ENCODE results near the gene DIAPH3. TPM values are rescaled to one million over a fixed set of nuclear protein-coding genes. Genes with fewer than 3 reads are reported as not detected.

The DIAPH3 gene
- total RNA-seq, 1 experiment from 2014 or later: 27.6 TPM

- TF ChIP-seq AFF4 (CRISPR knock-in tag; IDR thresholded peaks at IDR 0.05; ENCODE audit: borderline replicate concordance) (no peak), MXD4 (CRISPR knock-in tag; IDR thresholded peaks at IDR 0.05; ENCODE audit: borderline replicate concordance) (no peak)
Measured at GRCh38 chr13:59960683-59961082, 203.0 kb downstream of the DIAPH3 start (continued).

DNA sequence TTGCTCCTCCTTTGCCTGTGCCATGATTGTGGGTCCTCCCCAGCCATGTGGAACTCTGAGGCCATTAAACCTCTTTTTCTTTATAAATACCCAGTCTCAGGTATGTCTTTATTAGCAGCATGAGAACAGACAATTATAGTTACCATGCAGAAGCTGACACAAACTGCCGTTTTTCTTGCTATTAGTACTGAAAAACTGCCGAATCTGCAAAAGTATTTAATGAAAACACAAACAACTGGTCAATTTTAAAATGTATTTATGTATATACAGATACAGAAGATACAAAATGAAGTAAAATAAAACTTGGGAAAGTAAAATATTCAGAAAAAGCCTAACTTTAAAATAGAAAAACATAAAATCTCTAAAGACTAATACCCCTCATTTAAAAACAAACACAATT lies 206.3 kb downstream of the DIAPH3 start:
- Mint-ChIP-seq H3K36me3 (peaks cover 26% of the 10 kb centered on the region), H3K4me3 (no peak overlapping the region), H3K9me3 (peaks cover 26% of the 10 kb centered on the region), H3K27ac (no peak overlapping the region), H3K27me3 (ENCODE audit: low read depth) (no peaks in the 10 kb centered on the region), H3K4me1 (no peaks in the 10 kb centered on the region)
- TF ChIP-seq NFATC4 (CRISPR knock-in tag; IDR thresholded peaks at IDR 0.05) (no peak), OVOL2 (CRISPR knock-in tag; IDR thresholded peaks at IDR 0.05; ENCODE audit: borderline replicate concordance) (no peak), CTCF (IDR thresholded peaks at IDR 0.05) (no peak), ZNF423 (CRISPR knock-in tag; IDR thresholded peaks at IDR 0.05) (no peak)
- ATAC-seq: no peak
- ChIA-PET POLR2A (no interaction called here), CTCF (no interaction called here)
- no peak for DNase-seq (ENCODE audit: low spot score)

DNA sequence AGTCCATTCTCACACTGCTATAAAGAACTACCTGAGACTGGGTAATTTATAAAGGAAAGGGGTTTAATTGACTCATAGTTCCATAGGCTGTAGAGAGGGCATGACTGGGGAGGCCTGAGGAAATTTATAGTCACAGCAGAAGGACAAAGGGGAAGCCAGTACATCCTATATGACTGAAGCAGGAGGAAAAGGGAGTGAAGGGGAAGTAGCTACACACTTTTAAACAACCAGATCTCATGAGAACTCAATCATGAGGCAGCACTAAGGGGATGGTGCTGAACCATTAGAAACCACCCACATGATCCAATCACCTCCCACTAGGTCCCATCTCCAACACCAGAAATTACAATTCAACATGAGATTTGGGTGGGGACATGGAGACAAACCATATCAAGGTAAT lies 209.1 kb downstream of the DIAPH3 start:
- DNase-seq (ENCODE audit: low spot score) (no peak), ATAC-seq (no peak)
- Mint-ChIP-seq H3K27me3 (ENCODE audit: low read depth) (no peaks in the 10 kb centered on the region), H3K27ac (no peak overlapping the region), H3K4me1 (no peaks in the 10 kb centered on the region), H3K36me3 (peaks cover 26% of the 10 kb centered on the region), H3K4me3 (no peak overlapping the region), H3K9me3 (peaks cover 22% of the 10 kb centered on the region)
- CTCF ChIA-PET: no interaction called here
- POLR2A ChIA-PET: no interaction called here
- no peak for TF ChIP-seq TEAD1 (CRISPR knock-in tag; IDR thresholded peaks at IDR 0.05)
- no peak for TF ChIP-seq TEAD4 (CRISPR knock-in tag; IDR thresholded peaks at IDR 0.05)
- no peak for TF ChIP-seq GTF2I (CRISPR knock-in tag; conservative IDR thresholded peaks at IDR 0.05)
- no peak for TF ChIP-seq ZNF396 (CRISPR knock-in tag; IDR thresholded peaks at IDR 0.05; ENCODE audit: borderline replicate concordance)
- TF ChIP-seq E2F5 (CRISPR knock-in tag; IDR thresholded peaks at IDR 0.05): no peak
- TF ChIP-seq, protein P1, sequence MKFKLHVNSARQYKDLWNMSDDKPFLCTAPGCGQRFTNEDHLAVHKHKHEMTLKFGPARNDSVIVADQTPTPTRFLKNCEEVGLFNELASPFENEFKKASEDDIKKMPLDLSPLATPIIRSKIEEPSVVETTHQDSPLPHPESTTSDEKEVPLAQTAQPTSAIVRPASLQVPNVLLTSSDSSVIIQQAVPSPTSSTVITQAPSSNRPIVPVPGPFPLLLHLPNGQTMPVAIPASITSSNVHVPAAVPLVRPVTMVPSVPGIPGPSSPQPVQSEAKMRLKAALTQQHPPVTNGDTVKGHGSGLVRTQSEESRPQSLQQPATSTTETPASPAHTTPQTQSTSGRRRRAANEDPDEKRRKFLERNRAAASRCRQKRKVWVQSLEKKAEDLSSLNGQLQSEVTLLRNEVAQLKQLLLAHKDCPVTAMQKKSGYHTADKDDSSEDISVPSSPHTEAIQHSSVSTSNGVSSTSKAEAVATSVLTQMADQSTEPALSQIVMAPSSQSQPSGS (CRISPR knock-in tag; IDR thresholded peaks at IDR 0.05; ENCODE audit: borderline replicate concordance, low read depth): no peak
- no peak for TF ChIP-seq ESRRA (CRISPR knock-in tag; IDR thresholded peaks at IDR 0.05; ENCODE audit: borderline replicate concordance)
- no peak for TF ChIP-seq MYBL2 (CRISPR knock-in tag; IDR thresholded peaks at IDR 0.05)
- TF ChIP-seq PREB (CRISPR knock-in tag; IDR thresholded peaks at IDR 0.05; ENCODE audit: borderline replicate concordance): no peak
- no peak for TF ChIP-seq ATF3 (CRISPR knock-in tag; conservative IDR thresholded peaks at IDR 0.05)
- no peak for TF ChIP-seq E2F1 (CRISPR knock-in tag; IDR thresholded peaks at IDR 0.05)
- no peak for TF ChIP-seq OVOL2 (CRISPR knock-in tag; IDR thresholded peaks at IDR 0.05; ENCODE audit: borderline replicate concordance)
- TF ChIP-seq USF1 (CRISPR knock-in tag; IDR thresholded peaks at IDR 0.05): no peak
- no peak for TF ChIP-seq ZSCAN18 (CRISPR knock-in tag; IDR thresholded peaks at IDR 0.05)

Data from WTC11 (cell line).